H1 (cell line): Measurements from ENCODE around the gene ERCC6L.

Experiments
- BRCA1 ChIP-seq: IDR thresholded peaks from 2 replicates; pipeline ENCODE4 v1.6.1; 2012; ENCODE audit warnings: low read depth, low read length, improper control_type of control experiment
- HDAC6 ChIP-seq: IDR thresholded peaks from one replicate; pipeline ENCODE4 v1.7.1; 2012; ENCODE audit warnings: low read depth, mild to moderate bottlenecking, inconsistent platforms, low read length, moderate library complexity
- JUN ChIP-seq: IDR thresholded peaks from 2 replicates; pipeline ENCODE4 v1.6.1; 2011; ENCODE audit warnings: low read depth, mild to moderate bottlenecking, improper control_type of control experiment, low read length
- PHF8 ChIP-seq: fragments of 200-600 bp; sonication (generic); conservative IDR thresholded peaks from 2 replicates; pipeline ENCODE4 v1.7.1; 2012; ENCODE audit warnings: low read depth, mild to moderate bottlenecking, inconsistent platforms, low read length, moderate library complexity
- POLR2A ChIP-seq, 2 experiments: IDR thresholded peaks; 1 replicate in 1 of 2; 2 replicates in 1 of 2; pipeline ENCODE4 v1.6.1; 2011; ENCODE audit warnings: low read depth in 2 of 2, low read length in 2 of 2, mild to moderate bottlenecking in 2 of 2; ENCODE audit errors: control extremely low read depth in 1 of 2
- POLR2AphosphoS5 ChIP-seq: IDR thresholded peaks from 2 replicates; pipeline ENCODE4 v1.6.1; 2011; ENCODE audit warnings: low read depth, low read length
- RFX5 ChIP-seq: IDR thresholded peaks from 2 replicates; pipeline ENCODE4 v1.6.1; 2011; ENCODE audit warnings: low read depth, low read length, improper control_type of control experiment, borderline replicate concordance
- SIN3A ChIP-seq, 2 experiments: IDR thresholded peaks in 1 of 2; conservative IDR thresholded peaks in 1 of 2; 2 replicates each; pipeline ENCODE4 v1.6.1; 2011 to 2012; ENCODE audit warnings: low read length in 2 of 2, improper control_type of control experiment in 1 of 2, low read depth in 1 of 2, mild to moderate bottlenecking in 1 of 2
- SP1 ChIP-seq: IDR thresholded peaks from 2 replicates; pipeline ENCODE4 v1.6.1; 2011; ENCODE audit warnings: low read depth, low read length
- TAF1 ChIP-seq: IDR thresholded peaks from 2 replicates; pipeline ENCODE4 v1.6.1; 2011; ENCODE audit warnings: mild to moderate bottlenecking, low read depth, low read length
- TF ChIP-seq, protein P1 (sequence below): IDR thresholded peaks from 2 replicates; pipeline ENCODE4 v1.6.1; 2012; ENCODE audit warnings: low read length, inconsistent platforms
- TF ChIP-seq, protein P2 (sequence below), 3 experiments: IDR thresholded peaks; 1 replicate in 2 of 3; 2 replicates in 1 of 3; pipeline versions ENCODE4 v1.5.1 to v1.6.1; 2011; ENCODE audit warnings: low read length in 3 of 3, mild to moderate bottlenecking in 3 of 3, inconsistent platforms in 2 of 3, low read depth in 1 of 3, moderate library complexity in 1 of 3; ENCODE audit not compliant: insufficient read depth in 1 of 3; ENCODE audit errors: control extremely low read depth in 1 of 3
- TF ChIP-seq, protein P3 (sequence below): IDR thresholded peaks from 2 replicates; pipeline ENCODE4 v1.6.1; 2012; ENCODE audit warnings: inconsistent platforms

DNA sequence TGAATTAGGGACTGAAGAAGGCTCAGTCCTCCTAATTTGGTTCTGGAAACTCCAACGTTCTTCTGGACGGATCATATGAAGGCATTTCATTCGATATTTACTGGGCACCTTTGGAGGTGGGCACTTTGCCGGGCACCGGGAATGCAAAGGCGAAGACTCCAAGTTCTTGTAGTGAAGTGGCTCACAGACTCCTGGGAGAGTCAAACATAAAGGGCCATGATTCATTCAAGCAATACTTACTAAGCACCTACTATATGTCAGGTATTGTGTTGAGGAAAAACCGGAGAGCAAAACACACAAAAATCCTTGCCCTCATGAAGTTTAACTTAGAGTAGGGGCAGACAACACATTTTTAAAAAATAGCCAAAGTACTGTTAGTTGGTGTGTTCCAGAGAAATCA, 17.0 kb upstream of the ERCC6L start:
- no peak for TF ChIP-seq SIN3A (conservative IDR thresholded peaks at IDR 0.05 in 1 of 2, IDR thresholded peaks at IDR 0.05 in 1 of 2; ENCODE audit: low read depth in 1 of 2, low read length in 2 of 2)
- TF ChIP-seq POLR2A (IDR thresholded peaks at IDR 0.05; ENCODE audit: control extremely low read depth in 1 of 2, low read depth in 2 of 2, low read length in 2 of 2) = no peak
- TF ChIP-seq PHF8 = no peak
- TF ChIP-seq TAF1 = no peak
- TF ChIP-seq SP1 = no peak
- TF ChIP-seq RFX5 = no peak
- TF ChIP-seq POLR2AphosphoS5 = no peak
- TF ChIP-seq, protein P1, sequence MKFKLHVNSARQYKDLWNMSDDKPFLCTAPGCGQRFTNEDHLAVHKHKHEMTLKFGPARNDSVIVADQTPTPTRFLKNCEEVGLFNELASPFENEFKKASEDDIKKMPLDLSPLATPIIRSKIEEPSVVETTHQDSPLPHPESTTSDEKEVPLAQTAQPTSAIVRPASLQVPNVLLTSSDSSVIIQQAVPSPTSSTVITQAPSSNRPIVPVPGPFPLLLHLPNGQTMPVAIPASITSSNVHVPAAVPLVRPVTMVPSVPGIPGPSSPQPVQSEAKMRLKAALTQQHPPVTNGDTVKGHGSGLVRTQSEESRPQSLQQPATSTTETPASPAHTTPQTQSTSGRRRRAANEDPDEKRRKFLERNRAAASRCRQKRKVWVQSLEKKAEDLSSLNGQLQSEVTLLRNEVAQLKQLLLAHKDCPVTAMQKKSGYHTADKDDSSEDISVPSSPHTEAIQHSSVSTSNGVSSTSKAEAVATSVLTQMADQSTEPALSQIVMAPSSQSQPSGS = no peak
- TF ChIP-seq, protein P2, sequence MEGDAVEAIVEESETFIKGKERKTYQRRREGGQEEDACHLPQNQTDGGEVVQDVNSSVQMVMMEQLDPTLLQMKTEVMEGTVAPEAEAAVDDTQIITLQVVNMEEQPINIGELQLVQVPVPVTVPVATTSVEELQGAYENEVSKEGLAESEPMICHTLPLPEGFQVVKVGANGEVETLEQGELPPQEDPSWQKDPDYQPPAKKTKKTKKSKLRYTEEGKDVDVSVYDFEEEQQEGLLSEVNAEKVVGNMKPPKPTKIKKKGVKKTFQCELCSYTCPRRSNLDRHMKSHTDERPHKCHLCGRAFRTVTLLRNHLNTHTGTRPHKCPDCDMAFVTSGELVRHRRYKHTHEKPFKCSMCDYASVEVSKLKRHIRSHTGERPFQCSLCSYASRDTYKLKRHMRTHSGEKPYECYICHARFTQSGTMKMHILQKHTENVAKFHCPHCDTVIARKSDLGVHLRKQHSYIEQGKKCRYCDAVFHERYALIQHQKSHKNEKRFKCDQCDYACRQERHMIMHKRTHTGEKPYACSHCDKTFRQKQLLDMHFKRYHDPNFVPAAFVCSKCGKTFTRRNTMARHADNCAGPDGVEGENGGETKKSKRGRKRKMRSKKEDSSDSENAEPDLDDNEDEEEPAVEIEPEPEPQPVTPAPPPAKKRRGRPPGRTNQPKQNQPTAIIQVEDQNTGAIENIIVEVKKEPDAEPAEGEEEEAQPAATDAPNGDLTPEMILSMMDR (IDR thresholded peaks at IDR 0.05; ENCODE audit: control extremely low read depth in 1 of 3, insufficient read depth in 1 of 3, low read depth in 1 of 3, low read length in 3 of 3) = no peak
- TF ChIP-seq, protein P3, sequence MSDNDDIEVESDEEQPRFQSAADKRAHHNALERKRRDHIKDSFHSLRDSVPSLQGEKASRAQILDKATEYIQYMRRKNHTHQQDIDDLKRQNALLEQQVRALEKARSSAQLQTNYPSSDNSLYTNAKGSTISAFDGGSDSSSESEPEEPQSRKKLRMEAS = no peak
- no peak for TF ChIP-seq JUN
- no peak for TF ChIP-seq BRCA1
- TF ChIP-seq HDAC6 = no peak
